Dedifferentiated amniotic fluid mesenchymal stem cell (primary cell): ENCODE measurements around the gene F11.
"Not testable (repeated sequence)": the region's sequence is repeated elsewhere in the genome, so short reads cannot be mapped to it uniquely, and the experiment has no call there.

Experiments
- DNase-seq: peaks from one replicate; pipeline ENCODE4 v3.0.0-alpha.2; 2016; ENCODE audit errors: extremely low spot score

F11 gene

GRCh38 chr4:186265683-186266652, at the start of gene F11:
Gene F11 (plus strand): TSS chr4:186266189. CDS start chr4:186267137, 948 bp downstream.
- no peak for DNase-seq

DNA sequence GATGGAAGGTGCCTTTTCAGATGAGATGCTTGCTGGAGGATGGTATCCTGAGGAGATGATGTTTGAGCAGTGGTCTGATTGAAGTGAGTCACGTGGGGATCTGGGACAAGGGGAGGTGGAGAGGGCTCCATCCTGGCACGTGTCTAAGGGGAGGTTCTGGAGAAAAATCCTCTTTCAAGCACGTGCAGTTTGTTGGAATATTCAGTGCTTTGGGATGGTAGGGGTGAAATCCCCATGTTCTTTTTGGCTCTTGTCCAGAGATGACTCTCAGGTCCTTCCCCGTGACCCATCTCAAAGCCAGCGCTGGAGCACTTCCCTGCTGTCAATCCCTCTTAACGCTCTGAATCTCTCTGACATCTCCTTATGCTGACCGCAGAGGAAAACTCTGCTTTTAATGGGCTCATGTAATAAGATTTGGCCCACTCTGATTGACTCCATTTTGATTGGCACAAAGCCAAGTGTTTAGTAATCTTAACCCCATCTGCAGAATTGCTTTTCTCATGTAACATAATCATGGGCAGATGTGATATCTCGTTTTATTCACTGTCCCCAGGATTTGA, 49.4 kb upstream of the F11 start:
- DNase-seq: no peak

GRCh38 chr4:186217733-186218293, 48.2 kb upstream of the F11 start:
- no peak for DNase-seq

DNA sequence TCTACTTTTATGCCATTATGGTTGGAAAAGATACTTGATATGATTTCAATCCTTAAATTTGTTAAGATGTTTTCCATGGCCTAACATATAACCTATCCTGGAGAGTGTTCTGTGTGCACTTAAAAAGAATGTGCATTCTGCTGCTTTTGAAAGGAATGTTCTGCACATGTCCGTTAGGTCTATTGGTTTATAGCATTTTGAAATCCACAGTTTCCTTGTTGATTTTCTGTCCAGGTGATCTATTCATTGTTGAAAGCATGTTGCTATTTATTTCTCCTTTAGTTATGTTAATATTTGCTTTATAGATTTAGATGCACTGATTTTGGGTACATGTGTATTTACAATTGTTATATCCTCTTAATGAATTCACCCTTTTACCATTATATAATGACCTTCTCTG, 44.4 kb upstream of the F11 start:
- no peak for DNase-seq

DNA sequence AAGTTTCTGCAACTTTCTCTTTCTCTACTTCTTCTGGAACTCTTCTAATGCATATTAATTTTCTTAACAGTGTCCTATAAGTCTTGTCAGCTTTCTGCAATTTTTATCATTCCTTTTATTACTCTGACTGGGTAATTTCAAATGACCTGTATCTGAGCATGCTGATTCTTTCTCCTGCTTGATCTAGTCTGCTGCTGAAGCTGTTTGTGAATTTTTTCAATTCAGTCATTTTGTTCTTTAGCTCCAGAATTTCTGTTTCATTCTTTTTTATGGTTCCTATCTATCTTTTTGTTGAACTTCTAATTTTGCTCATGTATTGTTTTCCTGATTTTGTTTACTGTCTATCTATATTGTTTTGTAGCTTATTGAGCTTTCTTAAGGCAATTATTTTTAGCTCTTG, 40.1 kb upstream of the F11 start:
- DNase-seq: no peak

- no peak for DNase-seq
Observed at GRCh38 chr4:186226521-186227189, 39.3 kb upstream of the F11 start.

DNA sequence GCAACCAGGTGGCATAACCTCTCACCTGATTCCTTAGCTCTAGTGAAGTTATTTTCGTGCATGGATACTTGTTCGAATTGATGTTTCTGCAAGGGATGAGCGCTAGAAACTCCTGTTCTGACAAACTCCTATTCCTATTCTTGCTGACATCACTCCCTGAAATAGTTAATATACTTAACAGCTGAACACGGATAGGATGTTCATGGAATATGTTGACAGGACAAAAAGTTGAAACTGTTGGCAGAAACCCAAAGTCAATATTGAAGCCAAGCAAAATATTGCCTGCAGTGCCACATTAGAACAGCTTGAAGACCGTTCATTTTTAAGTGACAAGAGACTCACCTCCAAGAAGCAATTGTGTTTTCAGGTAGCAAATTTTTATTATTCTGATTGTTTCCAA, 38.8 kb upstream of the F11 start, which contains the start of gene KLKB1:
KLKB1 (plus strand) TSS at position 287 of the 400 bp plus-strand sequence. CDS start 689 bp downstream, outside the sequence.
- no peak for DNase-seq

DNA sequence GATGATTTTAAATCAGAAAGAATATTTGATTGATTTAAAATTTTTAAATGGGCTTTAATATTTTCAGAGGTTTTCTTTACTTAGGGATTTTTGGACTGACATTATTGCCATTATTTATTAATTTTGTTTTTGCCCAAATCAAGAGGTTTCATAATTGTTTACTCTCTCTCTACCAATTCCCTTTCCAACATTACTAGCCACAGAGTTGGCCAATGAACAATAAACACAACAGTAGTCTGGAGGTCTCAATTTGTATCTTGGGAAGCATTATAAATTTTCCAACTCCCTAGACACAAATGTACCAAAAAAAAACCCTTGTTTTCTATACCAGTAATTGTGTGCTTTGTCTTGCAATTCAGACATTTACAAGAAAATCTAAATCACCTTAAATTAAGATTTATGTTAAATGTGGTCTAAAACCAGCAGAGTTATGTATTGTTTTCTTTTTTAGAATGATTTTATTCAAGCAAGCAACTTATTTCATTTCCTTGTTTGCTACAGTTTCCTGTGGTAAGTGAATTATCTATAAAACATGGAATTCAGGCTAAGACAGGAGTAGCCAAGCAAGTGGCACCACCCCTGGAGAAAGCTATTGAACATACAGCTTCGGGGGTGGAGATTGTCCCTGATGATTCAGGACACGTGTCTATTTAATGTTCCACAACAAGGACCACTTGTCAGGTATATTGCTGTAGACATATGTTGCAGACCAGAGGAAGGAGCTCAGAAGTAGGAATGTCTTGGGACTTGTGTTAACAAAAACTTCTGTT, 38.1 kb upstream of the F11 start:
- no peak for DNase-seq

GRCh38 chr4:186228514-186228894, 37.5 kb upstream of the F11 start:
- DNase-seq: no peak

DNA sequence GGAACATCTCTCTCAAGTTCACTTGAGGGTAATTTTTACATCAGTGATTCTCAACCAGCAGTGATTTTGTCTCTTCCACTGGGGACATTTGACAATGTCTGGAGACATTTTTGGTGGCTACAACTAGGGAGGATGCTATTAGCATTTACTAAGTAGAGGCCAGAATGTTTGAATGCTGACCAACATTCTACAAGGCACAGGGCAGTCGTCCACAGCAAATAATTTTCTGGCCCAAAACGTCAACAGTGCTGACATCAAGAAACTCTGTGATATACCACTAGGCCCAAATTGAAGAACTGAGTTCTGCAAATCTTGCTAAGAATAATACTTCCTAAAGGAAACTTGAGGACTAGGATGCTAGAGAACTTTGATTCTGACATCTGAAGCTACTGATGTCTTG, 31.6 kb upstream of the F11 start:
- no peak for DNase-seq

- DNase-seq: no peak
Observed at GRCh38 chr4:186236126-186236525, 29.9 kb upstream of the F11 start.

- DNase-seq: no peak
Observed at GRCh38 chr4:186240452-186240847, 25.5 kb upstream of the F11 start.

DNA sequence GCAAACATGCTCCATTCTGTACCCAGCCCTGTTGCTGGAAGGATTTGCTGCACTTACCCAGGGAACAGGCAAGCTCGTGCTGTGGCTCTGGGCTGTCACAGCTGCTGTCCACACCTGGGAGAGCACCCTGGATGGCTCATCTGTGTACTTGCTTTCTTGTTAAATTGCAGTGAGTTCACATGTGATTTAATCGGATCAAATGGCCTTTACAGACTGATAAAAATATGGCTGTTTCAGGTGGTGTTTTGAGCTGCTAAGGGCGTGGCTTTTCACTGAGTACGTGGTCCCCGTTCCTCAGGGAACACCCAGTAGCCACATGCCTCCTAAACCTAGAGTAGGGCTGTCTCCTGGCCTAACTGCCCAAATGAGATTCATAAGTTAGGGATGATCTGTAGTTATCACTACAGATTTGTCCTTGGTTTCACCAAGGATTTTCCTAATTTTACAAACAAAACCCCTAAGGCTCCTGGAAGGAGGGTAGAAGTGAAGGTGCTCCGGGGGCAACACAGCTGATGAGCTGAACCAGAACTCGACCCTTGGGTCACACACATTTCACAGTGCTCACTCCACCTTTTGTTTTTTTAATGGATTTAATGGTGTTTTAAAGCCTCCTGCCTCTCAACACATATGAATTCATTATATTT, 25.0 kb upstream of the F11 start:
- DNase-seq: no peak

DNA sequence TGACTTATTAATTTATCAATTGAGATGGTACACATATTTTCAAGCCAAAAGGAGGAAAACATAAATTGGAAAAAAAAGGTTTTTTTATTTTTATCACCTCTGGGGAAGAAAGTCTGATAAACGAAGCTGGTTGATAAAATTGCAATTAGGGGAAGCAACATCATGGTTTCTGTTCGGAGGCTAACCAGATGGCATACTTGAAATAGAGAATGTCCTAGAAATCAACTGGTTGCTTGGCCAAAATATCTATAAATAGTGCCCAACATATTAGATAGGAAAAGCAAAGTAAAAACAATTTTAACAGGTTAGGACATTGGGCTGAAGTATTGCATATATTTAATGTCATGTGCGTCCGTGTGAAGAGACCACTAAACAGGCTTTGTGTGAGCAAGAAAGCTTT, 24.4 kb upstream of the F11 start:
- no peak for DNase-seq

- not testable (repeated sequence) for DNase-seq
Observed at GRCh38 chr4:186242031-186242430, 24.0 kb upstream of the F11 start.

GRCh38 chr4:186243331-186243730, 22.7 kb upstream of the F11 start:
- DNase-seq: no peak

DNA sequence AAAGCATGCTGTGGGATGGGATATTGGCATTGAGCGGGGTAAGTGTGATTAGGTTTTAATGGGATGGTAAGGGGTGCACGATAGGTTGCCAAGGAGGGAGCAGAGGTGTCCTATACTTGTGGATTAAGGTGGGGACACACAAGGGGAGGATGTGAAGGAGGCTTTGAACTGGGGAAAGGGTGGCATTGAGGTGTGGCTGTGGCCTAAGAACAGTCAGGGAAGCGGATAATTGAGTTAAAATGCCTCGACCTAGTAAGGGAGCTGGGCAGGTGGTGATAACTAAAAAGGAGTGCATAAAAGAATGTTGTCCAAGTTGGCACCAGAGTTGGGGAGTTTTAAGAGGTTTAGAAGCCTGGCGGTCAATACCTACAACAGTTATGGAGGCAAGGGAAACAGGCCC, 21.2 kb upstream of the F11 start:
- no peak for DNase-seq

DNA sequence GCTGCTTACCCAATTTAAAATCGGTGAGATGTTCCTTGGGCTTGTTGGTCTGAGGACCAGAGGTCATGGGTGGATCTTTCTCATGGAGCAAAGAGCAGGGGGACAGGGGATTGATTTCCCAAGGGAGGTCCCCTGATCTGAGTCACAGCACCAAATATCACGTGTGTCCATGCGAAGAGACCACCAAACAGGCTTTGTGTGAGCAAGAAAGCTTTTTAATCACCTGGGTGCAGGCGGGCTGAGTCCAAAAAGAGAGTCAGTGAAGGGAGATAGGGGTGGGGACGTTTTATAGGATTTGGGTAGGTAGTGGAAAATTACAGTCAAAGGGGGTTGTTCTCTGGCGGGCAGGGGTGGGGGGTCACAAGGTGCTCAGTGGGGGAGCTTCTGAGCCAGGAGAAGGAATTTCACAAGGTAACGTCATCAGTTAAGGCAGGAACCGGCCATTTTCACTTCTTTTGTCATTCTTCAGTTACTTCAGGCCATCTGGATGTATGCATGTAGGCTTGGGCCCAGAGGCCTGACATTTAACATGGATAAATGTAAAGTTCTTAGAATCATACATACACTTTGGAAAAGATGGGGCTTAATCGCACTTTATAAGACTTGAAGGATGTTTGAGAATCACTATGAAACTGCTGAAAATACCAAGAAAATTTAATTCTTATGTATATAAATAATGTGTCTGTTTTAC, 18.8 kb upstream of the F11 start:
- not testable (repeated sequence) for DNase-seq

- DNase-seq: no peak
Observed at GRCh38 chr4:186248643-186249042, 17.3 kb upstream of the F11 start.
